HEK293T (cell line): ENCODE data around the gene EXD2.

Experiments used
- BHLHE40 ChIP-seq: fragments of 450-650 bp; IDR thresholded peaks from 2 replicates; pipeline ENCODE4 v1.6.1; 2016; ENCODE audit warnings: mild to moderate bottlenecking, moderate library complexity, borderline replicate concordance
- CTBP1 ChIP-seq: fragments of 450-650 bp; IDR thresholded peaks from 2 replicates; pipeline ENCODE4 v1.6.1; 2016; ENCODE audit warnings: borderline replicate concordance
- FOXM1 ChIP-seq: fragments of 450-650 bp; IDR thresholded peaks from 2 replicates; pipeline ENCODE4 v1.6.1; 2017; ENCODE audit warnings: mild to moderate bottlenecking, borderline replicate concordance
- HDGF ChIP-seq: fragments of 450-650 bp; IDR thresholded peaks from 2 replicates; pipeline ENCODE4 v1.6.1; 2017; ENCODE audit warnings: antibody characterized with exemption, borderline replicate concordance
- SP1 ChIP-seq: fragments of 450-650 bp; IDR thresholded peaks from 2 replicates; pipeline ENCODE4 v1.6.1; 2017
- TARDBP ChIP-seq: fragments of 450-650 bp; IDR thresholded peaks from 2 replicates; pipeline ENCODE4 v1.6.1; 2016

DNA sequence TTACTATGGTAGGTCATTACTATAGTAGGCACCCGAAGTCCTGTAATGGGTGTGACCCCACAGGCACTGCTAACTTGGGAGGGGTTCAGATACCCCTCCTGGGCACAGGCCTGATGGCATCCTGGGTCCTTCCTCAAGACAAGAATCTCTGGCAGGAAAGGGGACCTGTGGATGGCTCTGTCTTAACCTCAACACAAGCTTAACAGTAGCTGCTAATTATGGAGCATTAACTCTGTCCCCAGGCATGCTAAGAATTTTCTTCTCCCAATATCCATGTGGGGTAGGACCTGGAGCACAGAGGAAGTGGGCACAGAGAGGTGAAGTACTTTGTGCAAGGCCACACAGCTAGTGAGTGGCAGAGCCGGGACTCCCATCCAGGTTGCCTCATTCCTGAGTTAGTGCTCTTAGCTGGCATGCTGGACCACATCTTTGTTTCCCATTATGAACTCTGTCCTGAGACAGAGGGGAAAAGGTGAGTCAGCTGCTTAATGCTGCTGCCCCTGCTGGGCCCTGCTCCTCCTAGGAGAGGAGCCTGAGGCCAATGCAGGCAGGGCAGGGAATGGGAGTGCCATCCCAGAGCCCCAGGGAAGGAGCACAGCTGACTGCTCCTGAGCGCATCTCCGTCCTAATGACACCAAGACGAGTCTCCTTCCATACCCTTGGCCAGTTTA, 100.7 kb downstream of the EXD2 start:
- TF ChIP-seq FOXM1 (no peak), TARDBP (no peak), BHLHE40 (no peak), CTBP1 (no peak), HDGF (no peak), SP1 (no peak)
